GM21515 (cell line): ENCODE results near the gene ELFN2.

Source experiments
- ATAC-seq: cut with Tn5 transposase; IDR thresholded peaks from one replicate; pipeline ENCODE4 v1.9.1; 2021; ENCODE audit not compliant: unreplicated experiment

Gene ELFN2

GRCh38 chr22:37387793-37388192 lies 39.5 kb downstream of the ELFN2 start:
- no peak for ATAC-seq

GRCh38 chr22:37386441-37386840 lies 40.8 kb downstream of the ELFN2 start:
- no peak for ATAC-seq

GRCh38 chr22:37384691-37385090 lies 42.6 kb downstream of the ELFN2 start:
- no peak for ATAC-seq

DNA sequence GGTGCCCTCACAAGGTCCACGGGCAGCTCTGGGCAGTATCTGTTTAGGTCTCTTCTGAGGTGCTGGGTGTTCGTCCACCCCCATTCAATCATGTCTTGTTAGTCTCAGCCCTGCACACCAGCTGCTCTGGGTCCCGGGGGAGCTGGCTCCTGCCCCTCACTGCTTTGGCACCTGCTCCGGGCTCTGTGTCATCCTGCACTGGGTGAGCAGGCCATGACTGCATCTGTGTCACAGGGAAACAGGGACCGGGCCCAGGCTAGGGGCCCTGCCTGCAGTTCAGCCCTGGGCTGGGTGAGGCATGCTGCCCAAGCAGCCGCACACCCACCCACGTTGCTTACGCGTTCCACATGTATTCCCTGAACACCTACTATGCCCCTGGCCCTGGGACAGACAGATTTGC lies 43.9 kb downstream of the ELFN2 start:
- ATAC-seq, result no peak

DNA sequence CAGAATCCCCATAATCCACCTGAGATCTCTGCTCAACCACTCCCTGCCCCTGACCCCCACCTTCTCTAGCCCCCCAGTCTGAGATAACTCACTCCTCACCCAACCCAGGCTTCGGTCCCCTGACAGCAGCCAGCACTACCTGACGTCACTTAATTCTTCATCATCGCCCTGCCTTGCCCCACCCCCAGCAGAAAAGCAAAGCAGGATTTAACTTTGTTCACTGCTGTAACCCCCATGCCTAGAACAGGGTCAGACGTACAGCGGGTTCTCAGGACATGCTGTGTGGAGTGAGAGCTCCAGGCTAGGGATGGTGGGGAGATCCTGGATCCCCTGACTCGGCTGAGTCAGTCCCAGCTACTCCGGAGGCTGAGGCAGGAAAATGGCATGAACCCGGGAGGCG lies 45.8 kb downstream of the ELFN2 start:
- no peak for ATAC-seq

DNA sequence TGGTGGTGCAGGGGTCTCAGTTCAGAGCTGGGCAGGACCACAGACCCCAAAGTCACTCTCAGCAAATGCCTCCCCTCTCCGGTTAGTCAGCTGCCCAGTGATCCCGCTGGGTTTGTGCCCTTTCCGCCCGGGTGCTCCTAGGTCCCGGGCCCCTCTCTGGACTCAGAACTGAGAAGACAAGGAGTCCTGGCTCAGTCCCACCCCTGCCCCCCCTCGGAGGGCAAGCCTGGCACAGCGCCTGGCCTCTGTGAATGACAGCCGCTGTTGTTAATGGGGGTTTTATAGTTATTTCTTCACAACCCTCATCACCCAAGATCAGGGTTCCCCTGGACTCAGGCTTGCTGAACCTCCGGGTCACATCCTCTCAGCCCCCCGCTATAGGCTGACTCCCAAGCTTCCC lies 47.6 kb downstream of the ELFN2 start:
- no peak for ATAC-seq

GRCh38 chr22:37379085-37379484 lies 48.2 kb downstream of the ELFN2 start:
- ATAC-seq, result no peak

GRCh38 chr22:37378642-37379058 lies 48.6 kb downstream of the ELFN2 start:
- ATAC-seq, result no peak

GRCh38 chr22:37377927-37378326 lies 49.4 kb downstream of the ELFN2 start:
- ATAC-seq, result no peak

- ATAC-seq, result no peak
Measured at GRCh38 chr22:37377138-37377537, 50.1 kb downstream of the ELFN2 start.

- ATAC-seq, result no peak
Measured at GRCh38 chr22:37376643-37377042, 50.6 kb downstream of the ELFN2 start.

- ATAC-seq, result no peak
Measured at GRCh38 chr22:37375801-37376200, 51.5 kb downstream of the ELFN2 start.

DNA sequence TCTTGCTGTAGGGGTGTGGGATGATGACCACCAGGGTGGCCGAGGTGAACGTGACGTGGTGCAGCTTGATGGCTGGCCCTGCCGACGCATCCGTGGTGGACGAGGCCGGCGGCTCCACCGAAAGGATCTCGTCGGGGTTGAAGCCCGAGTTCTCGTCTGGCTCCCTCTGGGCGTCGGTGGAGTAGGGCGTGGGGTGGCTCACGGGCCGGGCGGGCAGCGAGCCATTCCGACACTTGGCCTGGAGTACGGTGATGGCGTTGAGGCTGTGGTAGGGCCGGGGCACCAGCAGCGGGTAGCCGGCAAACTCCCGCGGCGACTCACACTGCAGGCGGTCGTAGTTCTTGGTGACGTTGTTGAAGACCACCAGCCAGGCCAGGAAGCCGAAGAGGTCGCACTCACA lies 52.7 kb downstream of the ELFN2 start:
- ATAC-seq, result no peak

- ATAC-seq, result no peak
Measured at GRCh38 chr22:37373451-37373850, 53.8 kb downstream of the ELFN2 start.

- no peak for ATAC-seq
Measured at GRCh38 chr22:37371911-37372310, 55.4 kb downstream of the ELFN2 start.

GRCh38 chr22:37371491-37371890 lies 55.8 kb downstream of the ELFN2 start:
- ATAC-seq, result no peak

- no peak for ATAC-seq
Measured at GRCh38 chr22:37370306-37370979, 56.8 kb downstream of the ELFN2 start.

- ATAC-seq, result no peak
Measured at GRCh38 chr22:37369483-37369882, 57.8 kb downstream of the ELFN2 start.

- no peak for ATAC-seq
Measured at GRCh38 chr22:37368058-37368457, 59.2 kb downstream of the ELFN2 start.

DNA sequence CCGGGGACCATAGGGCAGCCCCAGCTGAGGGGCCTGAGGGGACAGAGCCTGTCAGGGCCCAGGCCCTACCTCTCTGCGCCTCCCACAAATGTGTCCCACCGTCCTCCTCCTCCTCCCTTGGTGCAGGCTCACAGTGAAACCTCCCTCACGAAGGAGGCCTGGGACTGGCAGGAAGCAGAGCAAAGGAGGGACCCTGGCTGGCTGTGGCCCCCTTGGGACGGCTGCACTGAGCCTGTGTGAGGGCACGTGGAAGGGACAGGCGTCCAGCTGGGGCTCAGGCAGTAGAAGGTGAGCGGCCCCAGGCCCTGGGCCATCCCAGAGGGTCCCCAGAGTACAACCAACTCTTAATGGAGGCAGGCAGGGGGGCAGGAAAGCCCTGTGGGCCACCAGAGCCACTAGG lies 60.7 kb downstream of the ELFN2 start:
- ATAC-seq, result no peak

- no peak for ATAC-seq
Measured at GRCh38 chr22:37365950-37366349, 61.3 kb downstream of the ELFN2 start.

DNA sequence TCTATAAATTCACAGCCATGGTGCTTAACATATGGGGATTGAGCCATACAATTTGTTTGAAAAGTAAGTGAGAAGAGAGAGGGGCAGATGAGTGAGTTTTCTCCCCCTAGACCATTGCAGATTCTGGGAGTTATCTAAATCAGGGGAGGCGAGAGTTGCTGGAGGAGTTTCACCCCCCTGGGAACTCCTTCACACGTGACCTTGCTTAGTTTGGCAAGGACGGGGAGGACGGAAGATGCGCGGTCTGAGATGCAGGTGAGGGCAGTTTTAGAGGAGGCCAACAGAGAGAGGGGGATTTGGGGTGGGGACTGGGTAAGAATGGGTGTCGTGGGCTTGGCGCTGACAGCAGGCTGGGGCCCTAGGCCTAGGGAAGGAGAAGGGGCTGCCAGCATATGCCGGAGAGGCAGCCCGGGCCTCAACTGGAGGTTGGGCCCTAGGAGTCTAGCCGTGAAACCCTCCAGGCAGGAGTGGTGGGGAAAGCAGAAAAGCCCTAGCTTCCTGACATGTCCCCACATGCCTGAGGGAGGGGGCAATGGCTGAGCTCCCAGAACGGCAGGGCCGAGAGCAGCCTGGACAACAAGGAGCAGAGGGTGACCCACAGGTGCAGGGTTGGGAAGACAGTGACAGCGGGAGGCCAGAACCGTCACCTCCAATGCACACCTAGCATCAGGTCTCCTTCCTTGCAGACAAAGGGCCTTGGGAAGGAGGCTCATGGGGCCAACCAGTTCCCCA lies 63.9 kb downstream of the ELFN2 start:
- no peak for ATAC-seq

DNA sequence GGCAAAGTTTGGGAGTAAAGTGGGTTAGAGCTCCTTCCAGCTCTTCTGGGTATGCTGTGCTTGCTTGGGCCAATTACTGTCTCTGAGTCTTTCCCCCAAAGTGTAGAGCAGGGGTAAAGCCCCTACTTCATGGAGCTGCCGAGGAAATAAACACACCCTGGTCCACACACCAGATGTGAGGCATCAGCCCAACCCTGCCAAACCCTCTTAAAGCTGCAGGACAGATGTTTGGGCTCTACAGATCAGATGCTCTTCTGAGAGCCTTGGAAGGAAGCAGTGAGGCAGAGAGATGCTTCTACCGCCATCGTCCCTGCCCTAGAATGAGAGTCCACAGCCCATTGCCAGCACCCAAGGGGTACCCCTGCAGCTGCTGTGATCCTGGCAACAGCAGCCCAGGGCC lies 64.7 kb downstream of the ELFN2 start:
- ATAC-seq, result no peak
